HepG2 (cell line): ENCODE results near the gene SLC29A3. TPM values are rescaled to one million over a fixed set of nuclear protein-coding genes. Genes with fewer than 3 reads are reported as not detected.

Experiments used
- ASH2L ChIP-seq: fragments of 300-600, 200-600 bp; sonication (generic); IDR thresholded peaks from 2 replicates; pipeline ENCODE4 v1.7.0; 2017; ENCODE audit warnings: low read depth, mild to moderate bottlenecking, moderate library complexity, mixed read lengths, low read length; ENCODE audit not compliant: insufficient read length
- CTCF ChIP-seq: sonication (generic); formaldehyde crosslinking; IDR thresholded peaks from 2 replicates; pipeline ENCODE4 v1.5.0; 2020; ENCODE audit warnings: mild to moderate bottlenecking, missing genetic modification reagents, moderate library complexity
- GFI1 ChIP-seq: sonication (generic); formaldehyde crosslinking; IDR thresholded peaks from 2 replicates; pipeline ENCODE4 v1.5.0; 2020; ENCODE audit warnings: missing genetic modification reagents, mild to moderate bottlenecking, borderline replicate concordance
- HDAC1 ChIP-seq: sonication (generic); formaldehyde crosslinking; IDR thresholded peaks from 2 replicates; pipeline ENCODE4 v1.5.1; 2020; ENCODE audit warnings: mild to moderate bottlenecking, missing genetic modification reagents
- HOXA5 ChIP-seq: sonication (generic); formaldehyde crosslinking; IDR thresholded peaks from 2 replicates; pipeline ENCODE4 v1.4.0; 2020; ENCODE audit warnings: missing genetic modification reagents
- MIXL1 ChIP-seq: IDR thresholded peaks from 2 replicates; pipeline ENCODE4 v1.6.1; 2016
- NFE2L1 ChIP-seq: sonication (generic); formaldehyde crosslinking; IDR thresholded peaks from 2 replicates; pipeline ENCODE4 v1.4.0; 2020; ENCODE audit warnings: missing genetic modification reagents, mild to moderate bottlenecking, borderline replicate concordance
- RBFOX2 ChIP-seq: fragments of 200-400 bp; formaldehyde crosslinking; IDR thresholded peaks from 2 replicates; pipeline ENCODE4 v1.6.1; 2017; ENCODE audit warnings: low read depth, mild to moderate bottlenecking, low read length
- TEAD3 ChIP-seq: optimal IDR thresholded peaks from 2 replicates; pipeline ENCODE3; 2016; ENCODE audit warnings: borderline replicate concordance
- TFDP1 ChIP-seq: IDR thresholded peaks from 2 replicates; pipeline ENCODE4 v1.6.1; 2016; ENCODE audit warnings: missing compliant biosample characterization, missing genetic modification reagents, borderline replicate concordance
- ZNF160 ChIP-seq: sonication (generic); formaldehyde crosslinking; IDR thresholded peaks from 2 replicates; pipeline ENCODE4 v1.8.0; 2022; ENCODE audit warnings: mild to moderate bottlenecking, inconsistent platforms, missing genetic modification reagents
- ZNF317 ChIP-seq: sonication (generic); formaldehyde crosslinking; IDR thresholded peaks from 2 replicates; pipeline ENCODE4 v1.5.0; 2020; ENCODE audit warnings: mild to moderate bottlenecking, missing genetic modification reagents
- ZNF335 ChIP-seq: sonication (generic); formaldehyde crosslinking; IDR thresholded peaks from 2 replicates; pipeline ENCODE4 v1.4.0; 2020; ENCODE audit warnings: missing genetic modification reagents
- ZNF34 ChIP-seq: sonication (generic); formaldehyde crosslinking; IDR thresholded peaks from 2 replicates; pipeline ENCODE4 v1.4.0; 2020; ENCODE audit warnings: mild to moderate bottlenecking, missing genetic modification reagents, borderline replicate concordance
- ZNF672 ChIP-seq: sonication (generic); formaldehyde crosslinking; IDR thresholded peaks from 2 replicates; pipeline ENCODE4 v1.8.1; 2022; ENCODE audit warnings: missing genetic modification reagents
- ZNF709 ChIP-seq: sonication (generic); formaldehyde crosslinking; IDR thresholded peaks from 2 replicates; pipeline ENCODE4 v1.5.0; 2020; ENCODE audit warnings: mild to moderate bottlenecking, missing genetic modification reagents
- ZNF775 ChIP-seq: sonication (generic); formaldehyde crosslinking; IDR thresholded peaks from 2 replicates; pipeline ENCODE4 v1.4.0; 2020; ENCODE audit warnings: missing genetic modification reagents, mild to moderate bottlenecking, moderate library complexity, borderline replicate concordance
- ZNF781 ChIP-seq: sonication (generic); formaldehyde crosslinking; IDR thresholded peaks from 2 replicates; pipeline ENCODE4 v1.5.1; 2020; ENCODE audit warnings: borderline replicate concordance, mild to moderate bottlenecking, missing genetic modification reagents; ENCODE audit errors: not compliant biosample characterization
- ZSCAN21 ChIP-seq: sonication (generic); formaldehyde crosslinking; IDR thresholded peaks from 2 replicates; pipeline ENCODE4 v1.8.0; 2022; ENCODE audit warnings: mild to moderate bottlenecking, missing genetic modification reagents, moderate library complexity, borderline replicate concordance
- polyA plus RNA-seq, 8 experiments: library from polyadenylated mRNA; depleted of rRNA in 3 of 8; stranded (reverse) in 7 of 8; unstranded in 1 of 8; fragments of >200 nt; fragmentation: Illumina TruSeq in 4 of 8; extraction: Trizol in 4 of 8; gene quantifications; 2 replicates each; pipeline versions ENCODE4 v1.2.1 to v1.2.3, GENCODE V29; 2011 to 2016; ENCODE audit warnings: low read depth in 4 of 8, missing spikeins in 1 of 8, mixed read lengths in 1 of 8; ENCODE audit not compliant: insufficient read depth in 1 of 8
- total RNA-seq, 5 experiments: library from RNA; depleted of rRNA; stranded (reverse); fragments of >200 nt; fragmentation: Illumina TruSeq; extraction: Trizol; gene quantifications; 2 replicates each; pipeline ENCODE4 v1.2.3, GENCODE V29; 2016; ENCODE audit warnings: low read depth in 1 of 5
- TF ChIP-seq, protein P1 (sequence below): IDR thresholded peaks from 2 replicates; pipeline ENCODE4 v1.6.1; 2016; ENCODE audit warnings: low read depth, missing genetic modification reagents, missing compliant biosample characterization
- TF ChIP-seq, protein P2 (sequence below): sonication (generic); formaldehyde crosslinking; IDR thresholded peaks from 2 replicates; pipeline ENCODE4 v1.5.0; 2020; ENCODE audit warnings: missing genetic modification reagents

SLC29A3 gene
- total and polyA plus RNA-seq, 2 of the 13 experiments (the other 11 are each of a cell fraction or from before 2014, with no cell fraction given) = 8.6 to 11.8 TPM

DNA sequence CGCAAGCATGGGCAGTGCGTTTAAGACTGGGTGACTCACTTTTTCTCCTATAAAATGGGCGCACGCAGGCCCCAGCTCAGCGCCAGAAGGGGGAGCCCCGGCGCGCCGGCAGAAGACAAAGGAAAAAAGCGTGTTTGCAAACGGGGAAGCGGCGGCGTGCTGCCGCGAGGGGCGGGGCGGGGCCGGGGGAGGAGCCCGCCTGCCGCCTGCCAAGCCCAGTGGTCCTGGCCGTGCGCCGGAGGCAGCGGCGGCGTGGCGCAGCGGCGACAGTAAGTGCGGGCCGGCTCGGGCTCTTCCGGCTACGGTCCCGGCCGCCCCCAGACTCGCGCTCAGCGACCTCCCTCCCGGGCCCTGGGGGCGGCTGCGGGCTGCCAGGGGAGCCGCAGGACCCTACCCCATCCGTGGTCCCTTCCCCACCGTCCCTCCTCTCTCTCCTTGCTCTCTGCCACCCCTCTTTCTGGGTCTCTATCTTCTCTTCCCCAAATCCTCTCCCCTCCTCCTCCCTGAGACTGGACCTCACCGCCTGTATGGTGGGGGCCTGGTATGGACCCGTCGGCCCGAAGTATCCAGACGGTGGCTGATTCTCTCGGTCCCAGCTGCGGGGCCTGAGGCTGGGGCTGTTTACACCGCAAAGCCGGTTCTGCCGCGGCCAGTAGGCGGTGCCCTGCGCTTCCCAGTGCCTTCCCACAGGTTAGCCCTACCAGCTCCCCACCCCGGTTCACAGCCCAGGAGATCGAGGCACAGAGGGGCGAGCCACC, at the start of gene SLC29A3 (continued):
- TF ChIP-seq ZSCAN21 (CRISPR knock-in tag) = peak; percentile 75
- peak; percentile 71 for TF ChIP-seq HDAC1 (CRISPR knock-in tag)
- no peak for TF ChIP-seq ZNF672 (CRISPR knock-in tag)
- no peak; the same call in 1 of the 2 replicates for TF ChIP-seq TFDP1
- no peak; the same call in 1 of the 2 replicates for TF ChIP-seq HOXA5 (CRISPR knock-in tag)
- TF ChIP-seq ZNF709 (CRISPR knock-in tag) = no peak
- no peak for TF ChIP-seq GFI1 (CRISPR knock-in tag)
- TF ChIP-seq MIXL1 (CRISPR knock-in tag) = no peak
- TF ChIP-seq ZNF781 (CRISPR knock-in tag) = no peak
- peak; percentile 27; the same call in 1 of the 2 replicates for TF ChIP-seq ZNF160 (CRISPR knock-in tag)
- TF ChIP-seq CTCF (CRISPR knock-in tag) = peak; percentile 98
- peak; percentile 63 for TF ChIP-seq ASH2L
- no peak for TF ChIP-seq ZNF34 (CRISPR knock-in tag)
- no peak for TF ChIP-seq NFE2L1 (CRISPR knock-in tag)
- TF ChIP-seq, protein P1, sequence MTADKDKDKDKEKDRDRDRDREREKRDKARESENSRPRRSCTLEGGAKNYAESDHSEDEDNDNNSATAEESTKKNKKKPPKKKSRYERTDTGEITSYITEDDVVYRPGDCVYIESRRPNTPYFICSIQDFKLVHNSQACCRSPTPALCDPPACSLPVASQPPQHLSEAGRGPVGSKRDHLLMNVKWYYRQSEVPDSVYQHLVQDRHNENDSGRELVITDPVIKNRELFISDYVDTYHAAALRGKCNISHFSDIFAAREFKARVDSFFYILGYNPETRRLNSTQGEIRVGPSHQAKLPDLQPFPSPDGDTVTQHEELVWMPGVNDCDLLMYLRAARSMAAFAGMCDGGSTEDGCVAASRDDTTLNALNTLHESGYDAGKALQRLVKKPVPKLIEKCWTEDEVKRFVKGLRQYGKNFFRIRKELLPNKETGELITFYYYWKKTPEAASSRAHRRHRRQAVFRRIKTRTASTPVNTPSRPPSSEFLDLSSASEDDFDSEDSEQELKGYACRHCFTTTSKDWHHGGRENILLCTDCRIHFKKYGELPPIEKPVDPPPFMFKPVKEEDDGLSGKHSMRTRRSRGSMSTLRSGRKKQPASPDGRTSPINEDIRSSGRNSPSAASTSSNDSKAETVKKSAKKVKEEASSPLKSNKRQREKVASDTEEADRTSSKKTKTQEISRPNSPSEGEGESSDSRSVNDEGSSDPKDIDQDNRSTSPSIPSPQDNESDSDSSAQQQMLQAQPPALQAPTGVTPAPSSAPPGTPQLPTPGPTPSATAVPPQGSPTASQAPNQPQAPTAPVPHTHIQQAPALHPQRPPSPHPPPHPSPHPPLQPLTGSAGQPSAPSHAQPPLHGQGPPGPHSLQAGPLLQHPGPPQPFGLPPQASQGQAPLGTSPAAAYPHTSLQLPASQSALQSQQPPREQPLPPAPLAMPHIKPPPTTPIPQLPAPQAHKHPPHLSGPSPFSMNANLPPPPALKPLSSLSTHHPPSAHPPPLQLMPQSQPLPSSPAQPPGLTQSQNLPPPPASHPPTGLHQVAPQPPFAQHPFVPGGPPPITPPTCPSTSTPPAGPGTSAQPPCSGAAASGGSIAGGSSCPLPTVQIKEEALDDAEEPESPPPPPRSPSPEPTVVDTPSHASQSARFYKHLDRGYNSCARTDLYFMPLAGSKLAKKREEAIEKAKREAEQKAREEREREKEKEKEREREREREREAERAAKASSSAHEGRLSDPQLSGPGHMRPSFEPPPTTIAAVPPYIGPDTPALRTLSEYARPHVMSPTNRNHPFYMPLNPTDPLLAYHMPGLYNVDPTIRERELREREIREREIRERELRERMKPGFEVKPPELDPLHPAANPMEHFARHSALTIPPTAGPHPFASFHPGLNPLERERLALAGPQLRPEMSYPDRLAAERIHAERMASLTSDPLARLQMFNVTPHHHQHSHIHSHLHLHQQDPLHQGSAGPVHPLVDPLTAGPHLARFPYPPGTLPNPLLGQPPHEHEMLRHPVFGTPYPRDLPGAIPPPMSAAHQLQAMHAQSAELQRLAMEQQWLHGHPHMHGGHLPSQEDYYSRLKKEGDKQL (CRISPR knock-in tag) = no peak
- TF ChIP-seq TEAD3 (CRISPR knock-in tag) = no peak
- TF ChIP-seq ZNF775 (CRISPR knock-in tag) = no peak
- no peak for TF ChIP-seq ZNF317
- TF ChIP-seq RBFOX2 = peak; percentile 83
- TF ChIP-seq ZNF335 (CRISPR knock-in tag) = 0 out of 2 replicates have a peak, but pooled peaks have one; percentile 9
- TF ChIP-seq, protein P2, sequence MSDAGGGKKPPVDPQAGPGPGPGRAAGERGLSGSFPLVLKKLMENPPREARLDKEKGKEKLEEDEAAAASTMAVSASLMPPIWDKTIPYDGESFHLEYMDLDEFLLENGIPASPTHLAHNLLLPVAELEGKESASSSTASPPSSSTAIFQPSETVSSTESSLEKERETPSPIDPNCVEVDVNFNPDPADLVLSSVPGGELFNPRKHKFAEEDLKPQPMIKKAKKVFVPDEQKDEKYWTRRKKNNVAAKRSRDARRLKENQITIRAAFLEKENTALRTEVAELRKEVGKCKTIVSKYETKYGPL (CRISPR knock-in tag) = no peak
